HCT116 (cell line): ENCODE results near the gene KCNB1. TPM values are rescaled to one million over a fixed set of nuclear protein-coding genes. Genes with fewer than 3 reads are reported as not detected.
A peak's percentile ranks its signal among the peaks of the same experiment; 100 is the strongest.

ENCODE experiments used
- ATAC-seq: fragments of 200-7000 bp; cut with Tn5 transposase; 2 replicates; pipeline ENCODE4 v1.9.1; 2020; ENCODE audit warnings: mild to moderate bottlenecking, moderate library complexity
- BruUV-seq: library from RNA; stranded (reverse); fragments of 400-500 nt; replicated peaks from 2 replicates; lab custom pipeline; 2021; lab: Mats Ljungman, UMichigan
- CTCF ChIA-PET: fragments of 300-600 bp; sonication (Branson Sonifier 250); formaldehyde crosslinking; loops from one replicate; lab custom pipeline; 2021; ENCODE audit warnings: antibody characterized with exemption; lab: Charles Lee
- POLR2A ChIA-PET: fragments of 300-600, 350-600 bp; sonication (Branson Sonifier 250); formaldehyde crosslinking; loops from one replicate; lab custom pipeline; 2021; ENCODE audit warnings: antibody characterized with exemption; lab: Charles Lee
- RAD21 ChIA-PET, 2 experiments: fragments of 300-600 bp; sonication (Branson Sonifier 250); formaldehyde crosslinking; loops; one replicate each; lab custom pipeline; 2023; ENCODE audit warnings: low total read pairs in 2 of 2; ENCODE audit not compliant: uncharacterized antibody in 2 of 2, unreplicated experiment in 2 of 2, low non-redundant PET in 1 of 2; lab: Charles Lee
- DNase-seq: peaks from one replicate; pipeline ENCODE4 v3.0.0-alpha.2; 2010; ENCODE audit warnings: low read depth, low spot score
- H2AFZ ChIP-seq: fragments of 200-600 bp; shearing (Covaris generic), sonication (generic); 2 replicates; pipeline ENCODE4 v1.6.1; 2017; ENCODE audit warnings: low read depth, mixed run types, mixed read lengths, antibody characterized with exemption, low read length; ENCODE audit not compliant: poor library complexity, severe bottlenecking
- H3K27ac ChIP-seq: 2 replicates; pipeline ENCODE4 v1.5.1; 2012; ENCODE audit warnings: low read depth, low read length
- H3K27me3 ChIP-seq: fragments of 200-600 bp; sonication (generic); 2 replicates; pipeline ENCODE4 v1.6.1; 2016; ENCODE audit warnings: mixed run types, low read length, mixed read lengths; ENCODE audit not compliant: insufficient read depth
- H3K36me3 ChIP-seq, 2 experiments: fragments of 200-500 bp in 1 of 2; fragments of 200-600 bp in 1 of 2; sonication (Bioruptor generic) in 1 of 2; sonication (generic) in 1 of 2; 2 replicates each; pipeline versions ENCODE4 v1.5.1 to v1.6.1; 2014 to 2016; ENCODE audit warnings: low read length in 2 of 2, inconsistent platforms in 1 of 2, mixed read lengths in 1 of 2, mixed run types in 1 of 2; ENCODE audit not compliant: insufficient read depth in 2 of 2, control insufficient read depth in 1 of 2
- H3K4me1 ChIP-seq, 2 experiments: fragments of 200-600 bp in 1 of 2; sonication (generic) in 1 of 2; 2 replicates each; pipeline versions ENCODE4 v1.5.1 to v1.6.1; 2012 to 2017; ENCODE audit warnings: low read length in 2 of 2, inconsistent platforms in 1 of 2, mild to moderate bottlenecking in 1 of 2, mixed read lengths in 1 of 2, mixed run types in 1 of 2, moderate library complexity in 1 of 2; ENCODE audit not compliant: insufficient read depth in 2 of 2, control insufficient read depth in 1 of 2
- H3K4me2 ChIP-seq: fragments of 200-600 bp; sonication (generic); 2 replicates; pipeline ENCODE4 v1.6.1; 2017; ENCODE audit warnings: mixed run types, low read length, mixed read lengths
- H3K4me3 ChIP-seq, 2 experiments: fragments of 200-600 bp in 1 of 2; sonication (generic) in 1 of 2; replicated peaks in 1 of 2; 2 replicates each; pipeline ENCODE4 v1.5.1; 2011 to 2016; ENCODE audit warnings: low read length in 2 of 2, control low read depth in 1 of 2, low read depth in 1 of 2, mild to moderate bottlenecking in 1 of 2, mixed read lengths in 1 of 2, mixed run types in 1 of 2
- H3K79me2 ChIP-seq: fragments of 200-600 bp; sonication (generic); 2 replicates; pipeline ENCODE4 v1.6.1; 2017; ENCODE audit warnings: mild to moderate bottlenecking, mixed run types, low read length, moderate library complexity, mixed read lengths; ENCODE audit not compliant: insufficient read depth
- H3K9ac ChIP-seq: fragments of 200-600 bp; sonication (generic); 2 replicates; pipeline ENCODE4 v1.6.1; 2016; ENCODE audit warnings: low read length, mixed read lengths
- H3K9me2 ChIP-seq: fragments of 200-600 bp; sonication (generic), shearing (Covaris generic); 2 replicates; pipeline ENCODE4 v1.6.1; 2017; ENCODE audit warnings: mixed run types, mild to moderate bottlenecking, moderate library complexity; ENCODE audit not compliant: insufficient read depth
- H3K9me3 ChIP-seq, 2 experiments: fragments of 200-500 bp in 1 of 2; fragments of 200-600 bp in 1 of 2; sonication (Bioruptor generic) in 1 of 2; sonication (generic) in 1 of 2; 2 replicates each; pipeline ENCODE4 v1.6.1; 2014 to 2017; ENCODE audit warnings: low read length in 2 of 2, mixed read lengths in 2 of 2, inconsistent platforms in 1 of 2, low read depth in 1 of 2, mild to moderate bottlenecking in 1 of 2, mixed run types in 1 of 2, moderate library complexity in 1 of 2; ENCODE audit not compliant: control insufficient read depth in 1 of 2, insufficient read depth in 1 of 2
- H4K20me1 ChIP-seq: fragments of 200-600 bp; sonication (generic), shearing (Covaris generic); 2 replicates; pipeline ENCODE4 v1.6.1; 2017; ENCODE audit warnings: mixed run types, mild to moderate bottlenecking, moderate library complexity; ENCODE audit not compliant: insufficient read depth
- CBX3 ChIP-seq: IDR thresholded peaks from 2 replicates; pipeline ENCODE4 v1.6.1; 2012; ENCODE audit warnings: low read depth
- EGR1 ChIP-seq: IDR thresholded peaks from 2 replicates; pipeline ENCODE4 v1.6.1; 2012; ENCODE audit warnings: low read depth
- ELF1 ChIP-seq: IDR thresholded peaks from 2 replicates; pipeline ENCODE4 v1.6.1; 2012; ENCODE audit warnings: low read depth, borderline replicate concordance
- EZH2 ChIP-seq: fragments of 200-600 bp; sonication (generic); IDR thresholded peaks from 2 replicates; pipeline ENCODE4 v1.6.1; 2017; ENCODE audit warnings: antibody characterized with exemption, mixed run types
- FOSL1 ChIP-seq: IDR thresholded peaks from 2 replicates; pipeline ENCODE4 v1.6.1; 2012; ENCODE audit warnings: low read depth
- JUND ChIP-seq: IDR thresholded peaks from 2 replicates; pipeline ENCODE4 v1.6.1; 2012
- POLR2A ChIP-seq: IDR thresholded peaks from 2 replicates; pipeline ENCODE4 v1.7.0; 2011; ENCODE audit warnings: borderline replicate concordance; ENCODE audit not compliant: insufficient read depth, insufficient read length; ENCODE audit errors: extremely low read depth
- POLR2AphosphoS5 ChIP-seq: IDR thresholded peaks from 2 replicates; pipeline ENCODE4 v1.6.1; 2011; ENCODE audit warnings: mild to moderate bottlenecking, low read depth, low read length, moderate library complexity
- RAD21 ChIP-seq: IDR thresholded peaks from 2 replicates; pipeline ENCODE4 v1.6.1; 2012; ENCODE audit warnings: low read depth, mild to moderate bottlenecking
- SIN3A ChIP-seq: IDR thresholded peaks from 2 replicates; pipeline ENCODE4 v1.6.1; 2012; ENCODE audit warnings: low read depth
- SP1 ChIP-seq: IDR thresholded peaks from 2 replicates; pipeline ENCODE4 v1.6.1; 2012; ENCODE audit warnings: low read depth
- SRF ChIP-seq: IDR thresholded peaks from 2 replicates; pipeline ENCODE4 v1.6.1; 2012; ENCODE audit warnings: low read depth
- TCF7L2 ChIP-seq: IDR thresholded peaks from 2 replicates; pipeline ENCODE4 v1.7.0; 2011; ENCODE audit warnings: borderline replicate concordance, inconsistent platforms; ENCODE audit not compliant: insufficient read depth, insufficient read length; ENCODE audit errors: extremely low read depth
- YY1 ChIP-seq: IDR thresholded peaks from 2 replicates; pipeline ENCODE4 v1.6.1; 2011; ENCODE audit warnings: low read length, low read depth, moderate library complexity, mild to moderate bottlenecking; ENCODE audit not compliant: insufficient replicate concordance; ENCODE audit errors: extremely low read depth
- ZNF274 ChIP-seq: fragments of 200-500 bp; sonication (Bioruptor generic); IDR thresholded peaks from 2 replicates; pipeline ENCODE4 v1.6.1; 2014; ENCODE audit warnings: mild to moderate bottlenecking, low read depth, low read length, inconsistent platforms
- intact Hi-C: fragments of 100-400 bp; cut with micrococcal nuclease; formaldehyde crosslinking; loops from 2 replicates; pipeline ENCODE4 v1.10.0; 2022
- total RNA-seq: library from RNA; stranded (reverse); gene quantifications from one replicate; pipeline ENCODE4 v1.2.1, GENCODE V29; 2021; ENCODE audit not compliant: unreplicated experiment
- TF ChIP-seq, protein P1 (sequence below), 3 experiments: fragments of 200-600 bp in 1 of 3; sonication (generic) in 1 of 3; IDR thresholded peaks in 2 of 3; conservative IDR thresholded peaks in 1 of 3; 2 replicates each; pipeline ENCODE4 v1.5.1; 2012 to 2017; ENCODE audit warnings: low read depth in 2 of 3, low read length in 2 of 3, antibody characterized with exemption in 1 of 3, borderline replicate concordance in 1 of 3, control low read depth in 1 of 3, mild to moderate bottlenecking in 1 of 3, mixed read lengths in 1 of 3, mixed run types in 1 of 3, moderate library complexity in 1 of 3; ENCODE audit not compliant: insufficient read depth in 1 of 3
- TF ChIP-seq, protein P2 (sequence below): IDR thresholded peaks from 2 replicates; pipeline ENCODE4 v1.6.1; 2012
- TF ChIP-seq, protein P3 (sequence below): IDR thresholded peaks from 2 replicates; pipeline ENCODE4 v1.6.1; 2011; ENCODE audit warnings: mild to moderate bottlenecking, low read length, moderate library complexity; ENCODE audit not compliant: insufficient replicate concordance; ENCODE audit errors: extremely low read depth

The KCNB1 gene
- total RNA-seq, 1 experiment from 2014 or later: 0.79 TPM

DNA sequence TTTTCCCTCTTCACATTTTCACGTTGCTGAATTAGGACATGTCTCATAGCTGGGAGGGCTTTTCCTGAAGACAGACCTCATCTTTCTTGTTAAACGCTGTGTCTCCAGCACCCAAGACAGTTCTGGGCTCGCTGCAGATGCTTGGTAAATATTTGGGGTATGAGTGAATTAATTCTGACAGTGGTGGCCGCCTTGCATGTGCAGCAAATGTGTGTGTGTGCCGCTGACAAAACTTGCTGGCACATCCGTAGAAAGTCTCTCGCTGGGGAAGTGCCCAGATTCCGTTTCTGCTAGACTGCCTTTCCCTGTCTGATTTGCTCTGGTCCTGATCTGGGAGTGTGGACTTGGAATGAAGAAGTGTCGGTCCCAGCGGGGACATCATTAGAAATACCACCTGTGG, 156.4 kb downstream of the KCNB1 start:
- H3K4me2 ChIP-seq: no peak overlapping the region
- TF ChIP-seq ELF1 (no peak), TCF7L2 (no peak), FOSL1 (no peak), EGR1 (no peak)
- TF ChIP-seq, all 23 proteins: peak for 0
- Histone ChIP-seq H3K9me2 (no peaks in the 10 kb centered on the region), H3K27ac (no peak overlapping the region), H3K27me3 (peaks cover 36% of the 10 kb centered on the region; the same call in 1 of the 2 replicates), H3K9ac (no peak overlapping the region), H3K36me3 (no peaks in the 10 kb centered on the region), H3K4me1 (peaks cover 2 to 8% of the 10 kb centered on the region in 2 experiments; a peak in 3 of 4 replicates), H4K20me1 (no peaks in the 10 kb centered on the region), H3K79me2 (no peaks in the 10 kb centered on the region), H2AFZ (no peak overlapping the region), H3K9me3 (no peaks in the 10 kb centered on the region), H3K4me3 (no peak overlapping the region)
- ATAC-seq: no peak
- DNase-seq: no peak
- ChIA-PET POLR2A (no interaction called here), CTCF (interaction anchor here (1.3 kb wide), 1 partner anchor 158 kb away, joined by 3 read pairs; no protein-coding TSS in a partner anchor), RAD21 (no interaction called here)
- intact Hi-C loops: no loop called here
- no TSS peak for BruUV-seq

DNA sequence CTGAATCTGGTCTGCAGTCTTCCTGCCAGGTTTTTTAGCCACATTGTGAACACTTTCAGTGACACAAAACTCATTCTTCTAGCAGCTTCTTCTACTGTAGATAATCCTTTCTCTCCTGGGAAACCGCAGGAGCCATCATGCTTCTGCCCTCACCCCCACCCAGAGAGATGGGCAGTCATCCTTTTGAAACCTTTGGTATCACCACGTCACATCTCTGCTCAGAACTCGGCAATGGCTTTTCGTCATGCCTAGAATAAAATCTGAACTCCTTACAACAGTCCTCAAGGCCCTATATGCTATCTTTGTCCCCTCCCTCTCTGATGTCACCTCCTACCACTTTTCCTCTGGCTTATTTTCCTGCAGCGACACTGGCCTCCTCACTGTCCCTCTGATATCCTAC, 158.2 kb downstream of the KCNB1 start:
- Histone ChIP-seq H3K4me3 (no peak overlapping the region), H3K4me2 (no peak overlapping the region), H3K36me3 (no peaks in the 10 kb centered on the region), H3K4me1 (peaks cover 2 to 8% of the 10 kb centered on the region in 2 experiments; a peak in 3 of 4 replicates), H3K27me3 (peaks cover 28% of the 10 kb centered on the region; the same call in 1 of the 2 replicates), H3K9me3 (no peaks in the 10 kb centered on the region), H3K9me2 (no peaks in the 10 kb centered on the region), H3K27ac (no peak overlapping the region), H2AFZ (no peak overlapping the region), H3K9ac (peak overlapping the region; percentile 18; the same call in 1 of the 2 replicates), H4K20me1 (no peaks in the 10 kb centered on the region), H3K79me2 (no peaks in the 10 kb centered on the region)
- no peak for ATAC-seq
- BruUV-seq: no TSS peak
- RAD21 ChIA-PET: no interaction called here
- DNase-seq: no peak
- POLR2A ChIA-PET: interaction anchor here (1.0 kb wide), 1 partner anchor 78 kb away, joined by 3 read pairs; no protein-coding TSS in a partner anchor
- intact Hi-C loops: loop anchor here (5.0 kb wide), 1 partner anchor 192 kb away; no protein-coding TSS in a partner anchor
- CTCF ChIA-PET: interaction anchor here (1.3 kb wide), 1 partner anchor 78 kb away, joined by 3 read pairs; no protein-coding TSS in a partner anchor
- no peak for TF ChIP-seq RAD21
- TF ChIP-seq, protein P1, sequence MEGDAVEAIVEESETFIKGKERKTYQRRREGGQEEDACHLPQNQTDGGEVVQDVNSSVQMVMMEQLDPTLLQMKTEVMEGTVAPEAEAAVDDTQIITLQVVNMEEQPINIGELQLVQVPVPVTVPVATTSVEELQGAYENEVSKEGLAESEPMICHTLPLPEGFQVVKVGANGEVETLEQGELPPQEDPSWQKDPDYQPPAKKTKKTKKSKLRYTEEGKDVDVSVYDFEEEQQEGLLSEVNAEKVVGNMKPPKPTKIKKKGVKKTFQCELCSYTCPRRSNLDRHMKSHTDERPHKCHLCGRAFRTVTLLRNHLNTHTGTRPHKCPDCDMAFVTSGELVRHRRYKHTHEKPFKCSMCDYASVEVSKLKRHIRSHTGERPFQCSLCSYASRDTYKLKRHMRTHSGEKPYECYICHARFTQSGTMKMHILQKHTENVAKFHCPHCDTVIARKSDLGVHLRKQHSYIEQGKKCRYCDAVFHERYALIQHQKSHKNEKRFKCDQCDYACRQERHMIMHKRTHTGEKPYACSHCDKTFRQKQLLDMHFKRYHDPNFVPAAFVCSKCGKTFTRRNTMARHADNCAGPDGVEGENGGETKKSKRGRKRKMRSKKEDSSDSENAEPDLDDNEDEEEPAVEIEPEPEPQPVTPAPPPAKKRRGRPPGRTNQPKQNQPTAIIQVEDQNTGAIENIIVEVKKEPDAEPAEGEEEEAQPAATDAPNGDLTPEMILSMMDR (IDR thresholded peaks at IDR 0.05 in 2 of 3, conservative IDR thresholded peaks at IDR 0.05 in 1 of 3; ENCODE audit: borderline replicate concordance in 1 of 3, insufficient read depth in 1 of 3, low read depth in 2 of 3, low read length in 2 of 3): no peak
- TF ChIP-seq SIN3A: no peak
- no peak for TF ChIP-seq SRF
- TF ChIP-seq POLR2AphosphoS5: no peak
- no peak for TF ChIP-seq EZH2
- TF ChIP-seq ZNF274: no peak
- no peak for TF ChIP-seq SP1
- TF ChIP-seq, protein P2, sequence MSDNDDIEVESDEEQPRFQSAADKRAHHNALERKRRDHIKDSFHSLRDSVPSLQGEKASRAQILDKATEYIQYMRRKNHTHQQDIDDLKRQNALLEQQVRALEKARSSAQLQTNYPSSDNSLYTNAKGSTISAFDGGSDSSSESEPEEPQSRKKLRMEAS: no peak
- TF ChIP-seq JUND: no peak
- TF ChIP-seq YY1: no peak
- TF ChIP-seq POLR2A: no peak
- TF ChIP-seq, protein P3, sequence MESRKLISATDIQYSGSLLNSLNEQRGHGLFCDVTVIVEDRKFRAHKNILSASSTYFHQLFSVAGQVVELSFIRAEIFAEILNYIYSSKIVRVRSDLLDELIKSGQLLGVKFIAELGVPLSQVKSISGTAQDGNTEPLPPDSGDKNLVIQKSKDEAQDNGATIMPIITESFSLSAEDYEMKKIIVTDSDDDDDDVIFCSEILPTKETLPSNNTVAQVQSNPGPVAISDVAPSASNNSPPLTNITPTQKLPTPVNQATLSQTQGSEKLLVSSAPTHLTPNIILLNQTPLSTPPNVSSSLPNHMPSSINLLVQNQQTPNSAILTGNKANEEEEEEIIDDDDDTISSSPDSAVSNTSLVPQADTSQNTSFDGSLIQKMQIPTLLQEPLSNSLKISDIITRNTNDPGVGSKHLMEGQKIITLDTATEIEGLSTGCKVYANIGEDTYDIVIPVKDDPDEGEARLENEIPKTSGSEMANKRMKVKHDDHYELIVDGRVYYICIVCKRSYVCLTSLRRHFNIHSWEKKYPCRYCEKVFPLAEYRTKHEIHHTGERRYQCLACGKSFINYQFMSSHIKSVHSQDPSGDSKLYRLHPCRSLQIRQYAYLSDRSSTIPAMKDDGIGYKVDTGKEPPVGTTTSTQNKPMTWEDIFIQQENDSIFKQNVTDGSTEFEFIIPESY: no peak
- no peak for TF ChIP-seq EGR1
- TF ChIP-seq CBX3: no peak
